Measurements from ENCODE around the gene FAF2. TPM values are rescaled to one million over a fixed set of nuclear protein-coding genes. Genes with fewer than 3 reads are reported as not detected.
A peak's percentile ranks its signal among the peaks of the same experiment; 100 is the strongest.

FAF2 gene
- total and polyA plus RNA-seq, 12 donors = 21.2 to 68.2 (median 40.6) TPM

DNA sequence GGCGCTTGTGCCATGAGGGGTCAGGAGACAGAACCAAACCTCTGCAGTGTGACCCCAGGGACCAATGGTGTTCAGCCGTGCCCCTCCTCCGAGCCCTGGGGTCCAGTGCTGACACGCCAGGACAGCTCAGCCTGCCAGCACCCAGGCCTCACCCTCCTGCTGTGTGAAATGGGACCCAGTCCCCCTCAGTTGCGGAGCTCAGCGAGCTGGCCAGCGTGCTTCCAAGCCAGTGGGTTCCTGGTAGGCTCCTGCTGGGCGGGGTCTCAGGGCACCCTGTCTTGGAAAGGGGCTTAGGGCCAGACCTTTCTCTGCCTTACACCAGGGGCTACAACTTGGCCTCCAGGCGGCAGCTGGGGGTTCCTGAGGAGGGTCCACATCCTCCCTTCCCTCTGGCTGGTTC lies 84.6 kb downstream of the FAF2 start:
- Histone ChIP-seq H3K9me3 (replicated peaks in 1 of 3) (no peaks in the 10 kb centered on the region), H3K4me3 (no peak overlapping the region), H3K27me3 (no peaks in the 10 kb centered on the region), H3K27ac (peak overlapping the region in 1 of 5 donors; percentile 52), H3K36me3 (replicated peaks in 1 of 2) (peaks cover 0 to 39% of the 10 kb centered on the region in 2 donors), H3K4me1 (replicated peaks in 1 of 2) (peaks cover 26 to 40% of the 10 kb centered on the region in 2 donors)
- intact Hi-C loops (cut with DNase I) = no loop called here
- WGBS, 4 donors = 88 to 96% (median 90%) methylated on average over 6 to 9 of the region's 9 CpGs
- TF ChIP-seq, protein P1, sequence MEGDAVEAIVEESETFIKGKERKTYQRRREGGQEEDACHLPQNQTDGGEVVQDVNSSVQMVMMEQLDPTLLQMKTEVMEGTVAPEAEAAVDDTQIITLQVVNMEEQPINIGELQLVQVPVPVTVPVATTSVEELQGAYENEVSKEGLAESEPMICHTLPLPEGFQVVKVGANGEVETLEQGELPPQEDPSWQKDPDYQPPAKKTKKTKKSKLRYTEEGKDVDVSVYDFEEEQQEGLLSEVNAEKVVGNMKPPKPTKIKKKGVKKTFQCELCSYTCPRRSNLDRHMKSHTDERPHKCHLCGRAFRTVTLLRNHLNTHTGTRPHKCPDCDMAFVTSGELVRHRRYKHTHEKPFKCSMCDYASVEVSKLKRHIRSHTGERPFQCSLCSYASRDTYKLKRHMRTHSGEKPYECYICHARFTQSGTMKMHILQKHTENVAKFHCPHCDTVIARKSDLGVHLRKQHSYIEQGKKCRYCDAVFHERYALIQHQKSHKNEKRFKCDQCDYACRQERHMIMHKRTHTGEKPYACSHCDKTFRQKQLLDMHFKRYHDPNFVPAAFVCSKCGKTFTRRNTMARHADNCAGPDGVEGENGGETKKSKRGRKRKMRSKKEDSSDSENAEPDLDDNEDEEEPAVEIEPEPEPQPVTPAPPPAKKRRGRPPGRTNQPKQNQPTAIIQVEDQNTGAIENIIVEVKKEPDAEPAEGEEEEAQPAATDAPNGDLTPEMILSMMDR (IDR thresholded peaks at IDR 0.05) = no peak
- TF ChIP-seq POLR2A (IDR thresholded peaks at IDR 0.05) = no peak
- no peak for DNase-seq

DNA sequence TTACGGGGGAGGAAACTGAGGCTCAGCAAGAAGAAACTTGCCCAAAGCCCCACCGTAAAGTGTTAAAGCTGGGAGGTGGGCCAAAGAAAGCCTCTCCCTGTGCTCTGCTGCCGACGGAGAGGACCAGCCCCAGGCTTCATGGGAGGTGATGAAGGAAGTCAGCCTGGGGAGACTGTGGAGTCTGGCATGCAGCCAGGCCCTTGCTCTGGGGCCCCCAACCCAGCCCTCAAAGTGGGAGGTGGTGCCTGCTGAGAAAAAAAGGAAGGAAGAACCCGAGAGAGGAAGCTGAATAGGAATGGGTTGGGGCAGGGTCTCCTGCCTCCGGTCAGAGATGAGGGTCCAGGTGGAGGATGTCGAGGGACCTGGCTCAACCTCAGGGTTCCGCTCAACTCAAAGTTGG lies 85.2 kb downstream of the FAF2 start:
- H3K27me3 ChIP-seq = no peaks in the 10 kb centered on the region
- H3K36me3 ChIP-seq (replicated peaks in 1 of 2) = peaks cover 0 to 33% of the 10 kb centered on the region in 2 donors
- intact Hi-C loops (cut with DNase I) = no loop called here
- no peaks in the 10 kb centered on the region for H3K9me3 ChIP-seq (replicated peaks in 1 of 3)
- peaks cover 26 to 40% of the 10 kb centered on the region in 2 donors for H3K4me1 ChIP-seq (replicated peaks in 1 of 2)
- TF ChIP-seq POLR2A (IDR thresholded peaks at IDR 0.05) = no peak
- TF ChIP-seq, protein P1 (IDR thresholded peaks at IDR 0.05) = no peak
- peak overlapping the region in 2 of 5 donors; percentile 98 for H3K27ac ChIP-seq
- no peak overlapping the region for H3K4me3 ChIP-seq
- peak in 2 of 7 donors; percentile 28 to 46 for DNase-seq
- WGBS, 4 donors = 46 to 57% (median 48%) methylated on average over 7 to 8 of the region's 8 CpGs

DNA sequence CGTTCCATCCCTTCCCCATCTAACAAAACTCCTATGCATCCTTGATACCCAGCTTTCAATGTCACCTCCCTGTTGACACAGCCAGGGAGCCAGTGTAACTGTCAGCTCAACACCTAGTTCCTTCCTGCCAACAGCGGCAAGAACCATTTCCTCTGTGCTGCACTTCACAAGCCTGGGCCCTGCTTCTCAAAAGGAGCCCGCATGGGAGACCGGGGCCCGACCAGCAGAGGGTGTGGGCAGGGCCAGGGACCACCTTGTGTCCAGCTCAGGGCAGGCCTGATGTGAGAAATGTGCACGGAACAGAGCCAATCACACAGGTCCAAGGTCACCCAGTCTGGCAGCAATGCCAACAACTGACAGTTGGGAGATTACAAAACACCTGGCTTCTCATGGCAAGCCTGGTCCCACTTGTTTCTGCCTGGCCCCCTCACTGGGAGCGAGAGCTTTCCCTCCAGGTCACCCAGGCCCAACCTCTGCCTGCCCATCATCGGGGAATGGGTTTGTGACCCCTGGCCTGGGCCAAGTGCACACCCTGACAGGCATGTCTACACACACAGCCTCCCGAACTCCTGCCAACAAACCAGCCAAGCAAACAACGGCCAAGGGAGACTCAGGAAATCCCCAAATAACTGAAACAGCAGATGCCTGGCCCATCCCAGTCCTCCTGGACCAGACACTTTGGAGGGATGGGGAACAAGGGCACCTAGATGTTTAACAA lies 85.9 kb downstream of the FAF2 start:
- H3K4me3 ChIP-seq = no peak overlapping the region
- no peaks in the 10 kb centered on the region for H3K9me3 ChIP-seq (replicated peaks in 1 of 3)
- H3K27ac ChIP-seq = peak overlapping the region in 3 of 5 donors; percentile 92 to 98 (median 98)
- H3K27me3 ChIP-seq = no peaks in the 10 kb centered on the region
- H3K36me3 ChIP-seq (replicated peaks in 1 of 2) = peaks cover 0 to 26% of the 10 kb centered on the region in 2 donors
- intact Hi-C loops (cut with DNase I) = no loop called here
- WGBS, 4 donors = 13 to 37% (median 16%) methylated on average over 4 to 10 of the region's 10 CpGs
- DNase-seq = peak in 6 of 7 donors; percentile 55 to 81 (median 66)
- TF ChIP-seq POLR2A (IDR thresholded peaks at IDR 0.05) = no peak
- TF ChIP-seq, protein P1 (IDR thresholded peaks at IDR 0.05) = no peak
- peaks cover 26 to 43% of the 10 kb centered on the region in 2 donors for H3K4me1 ChIP-seq (replicated peaks in 1 of 2)

DNA sequence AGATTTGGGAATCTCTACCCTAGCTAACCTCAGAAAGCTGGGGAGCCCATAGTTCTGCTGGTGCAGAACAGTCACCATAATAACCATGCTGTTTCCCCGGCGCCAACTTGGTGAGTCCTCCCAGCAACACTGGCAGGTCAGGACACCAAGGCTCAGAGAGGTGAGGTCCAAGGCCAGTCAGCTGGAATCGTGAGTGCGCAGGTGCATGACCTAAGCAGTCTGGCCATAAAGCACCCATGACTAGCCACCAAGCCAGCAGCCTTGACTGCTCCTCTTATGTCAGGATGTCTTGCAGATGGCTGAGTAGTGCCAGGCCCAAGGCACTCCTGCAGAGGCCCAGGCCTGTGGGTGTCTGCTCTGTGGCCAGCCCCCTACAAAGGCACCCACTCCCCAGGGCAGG lies 86.5 kb downstream of the FAF2 start:
- no peaks in the 10 kb centered on the region for H3K27me3 ChIP-seq
- DNase-seq = peak; percentile 46 to 79 (median 70)
- peak overlapping the region in 3 of 5 donors; percentile 92 to 98 (median 98) for H3K27ac ChIP-seq
- H3K4me3 ChIP-seq = no peak overlapping the region
- H3K9me3 ChIP-seq (replicated peaks in 1 of 3) = no peaks in the 10 kb centered on the region
- peaks cover 0 to 20% of the 10 kb centered on the region in 2 donors for H3K36me3 ChIP-seq (replicated peaks in 1 of 2)
- peaks cover 26 to 45% of the 10 kb centered on the region in 2 donors for H3K4me1 ChIP-seq (replicated peaks in 1 of 2)
- WGBS, 4 donors = 48 to 54% (median 50%) methylated on average over 4 of the region's 4 CpGs; no CpG with 5 or more reads in 1 of the 4 donors
- TF ChIP-seq POLR2A (IDR thresholded peaks at IDR 0.05) = peak in 1 of 2 donors; percentile 27
- TF ChIP-seq, protein P1 (IDR thresholded peaks at IDR 0.05) = no peak
- intact Hi-C loops (cut with DNase I) = loop anchor here in 1 of 2 donors (5.0 kb wide), 1 partner anchor 117 kb away; the partner anchor contains the start of gene CLTB

Measured in adrenal gland (tissue), 12 donors.